ENCODE data around the gene PTGFRN. TPM values are rescaled to one million over a fixed set of nuclear protein-coding genes. Genes with fewer than 3 reads are reported as not detected.
"Not testable (repeated sequence)": the region's sequence is repeated elsewhere in the genome, so short reads cannot be mapped to it uniquely, and the experiment has no call there.

The PTGFRN gene
- 10 to 100 TPM in 2 of 3 donors, 1 to 10 TPM in 1; 10.0 to 17.0 (median 15.5) TPM for total RNA-seq

DNA sequence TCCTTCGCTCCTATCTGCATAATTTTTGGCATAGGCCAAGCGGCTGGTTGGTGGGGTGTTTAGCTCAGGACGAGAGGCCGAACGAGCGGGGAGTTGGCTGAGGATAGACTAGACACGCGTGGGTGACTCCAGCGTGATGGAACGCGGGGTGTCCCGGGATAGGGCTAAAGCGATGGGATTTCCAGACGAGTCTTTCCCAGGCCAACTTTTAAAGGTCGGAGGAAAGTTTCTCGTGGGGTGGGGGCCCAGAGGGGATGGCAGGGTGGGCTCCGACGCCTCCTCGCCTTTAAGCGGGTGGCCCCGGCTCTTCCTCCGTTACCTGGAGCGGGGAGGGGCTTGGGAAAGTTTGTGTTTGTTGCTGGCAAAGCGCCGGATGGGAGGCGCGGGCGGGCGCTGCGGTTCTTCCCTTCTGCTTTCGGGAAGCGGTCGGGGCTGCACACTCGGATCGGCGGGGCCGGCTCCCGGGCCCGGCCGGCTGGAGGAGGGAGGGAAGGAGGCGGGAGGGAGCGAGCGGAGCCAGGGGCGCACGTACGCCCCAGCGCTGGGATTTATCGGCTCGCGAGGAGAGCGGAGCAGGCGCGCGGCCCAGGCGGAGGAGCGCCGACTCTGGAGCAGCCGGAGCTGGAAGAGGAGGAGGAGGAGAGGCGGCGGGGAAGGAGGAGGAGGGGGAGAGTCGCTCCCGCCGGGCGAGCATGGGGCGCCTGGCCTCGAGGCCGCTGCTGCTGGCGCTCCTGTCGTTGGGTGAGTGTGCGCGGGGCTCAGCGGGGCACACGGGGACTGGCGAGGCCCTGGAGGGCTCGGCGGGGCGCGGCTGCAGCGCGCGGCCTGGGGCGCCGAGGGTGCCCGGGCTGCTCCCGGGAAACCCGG is at the start of gene PTGFRN:
PTGFRN (plus strand) TSS at position 405 of the 867 bp plus-strand sequence; CDS start at position 693, 288 bp downstream.
- H3K9me3 Mint-ChIP-seq: no peaks in the 10 kb centered on the region
- peak within 1 kb of the TSS; percentile 82 for H3K4me3 Mint-ChIP-seq
- peaks cover 6% of the 10 kb centered on the region for H3K4me1 Mint-ChIP-seq (ENCODE audit: low read depth)
- no peaks in the 10 kb centered on the region for H3K36me3 Mint-ChIP-seq (ENCODE audit: insufficient read depth)
- DNase-seq (peak; percentile 14), ATAC-seq (peak; percentile 79 to 82)
- peaks cover 5% of the 10 kb centered on the region for H3K27me3 Mint-ChIP-seq (ENCODE audit: low read depth)

DNA sequence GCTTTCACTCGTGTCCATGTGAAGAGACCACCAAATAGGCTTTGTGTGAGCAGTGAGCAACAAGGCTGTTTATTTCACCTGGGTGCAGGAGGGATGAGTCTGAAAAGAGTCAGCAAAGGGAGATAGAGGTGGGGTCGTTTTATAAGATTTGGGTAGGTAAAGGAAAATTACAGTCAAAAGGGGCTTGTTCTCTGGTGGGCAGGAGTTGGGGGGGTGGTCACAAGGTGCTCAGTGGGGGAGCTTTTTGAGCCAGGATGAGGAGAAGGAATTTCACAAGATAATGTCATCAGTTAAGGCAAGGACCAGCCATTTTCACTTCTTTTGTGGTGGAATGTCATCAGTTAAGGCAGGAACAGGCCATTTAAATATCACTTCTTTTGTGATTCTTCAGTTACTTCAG is 49.5 kb upstream of the PTGFRN start:
- H3K27me3 Mint-ChIP-seq (ENCODE audit: low read depth); H3K9me3 Mint-ChIP-seq; H3K4me3 Mint-ChIP-seq; H3K4me1 Mint-ChIP-seq (ENCODE audit: low read depth); DNase-seq; ATAC-seq; H3K36me3 Mint-ChIP-seq (ENCODE audit: insufficient read depth): not testable (repeated sequence)

DNA sequence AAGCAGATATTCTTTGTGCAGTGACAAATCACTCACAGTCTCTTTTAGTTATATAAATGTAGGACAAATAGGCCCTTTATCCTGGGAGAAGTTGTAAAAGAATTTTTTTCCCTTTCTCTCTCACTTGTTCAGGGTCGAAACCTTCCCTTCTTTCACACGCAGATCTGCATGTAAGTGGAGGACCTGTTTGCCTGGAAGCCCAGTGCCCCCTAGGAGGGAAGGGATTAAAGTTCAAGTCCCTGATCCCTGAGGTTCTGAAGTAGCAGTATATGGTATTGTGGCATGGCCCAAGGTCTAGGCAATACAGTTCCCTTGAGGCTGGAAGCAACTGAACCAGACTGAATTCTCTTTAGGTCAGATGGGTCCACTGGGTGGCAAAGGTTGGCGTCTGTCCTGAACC is 48.6 kb upstream of the PTGFRN start:
- H3K4me3 Mint-ChIP-seq: no peak overlapping the region
- no peaks in the 10 kb centered on the region for H3K9me3 Mint-ChIP-seq
- no peaks in the 10 kb centered on the region for H3K4me1 Mint-ChIP-seq (ENCODE audit: low read depth)
- no peaks in the 10 kb centered on the region for H3K27me3 Mint-ChIP-seq (ENCODE audit: low read depth)
- H3K36me3 Mint-ChIP-seq (ENCODE audit: insufficient read depth): no peaks in the 10 kb centered on the region
- DNase-seq (no peak), ATAC-seq (no peak)

DNA sequence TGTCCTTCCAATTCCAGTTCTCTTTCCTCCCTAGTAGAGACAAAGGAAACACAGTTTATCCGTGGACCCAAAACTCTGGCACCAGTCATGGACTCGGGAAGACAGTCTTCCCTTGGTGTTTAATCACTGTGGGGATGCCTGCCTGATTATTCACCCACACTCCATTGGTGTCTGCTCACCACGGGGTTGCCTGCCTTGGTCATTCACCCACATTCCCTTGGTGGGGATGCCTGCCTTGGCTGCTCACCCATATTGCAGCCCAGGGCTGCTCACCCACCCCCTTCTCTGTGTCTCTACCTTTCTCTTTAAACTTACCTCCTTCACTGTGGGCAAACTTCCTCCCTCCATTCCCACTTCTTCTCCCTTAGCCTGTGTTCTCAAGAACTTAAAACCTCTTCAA is 46.7 kb upstream of the PTGFRN start:
- not testable (repeated sequence) for H3K27me3 Mint-ChIP-seq (ENCODE audit: low read depth); H3K4me3 Mint-ChIP-seq; H3K36me3 Mint-ChIP-seq (ENCODE audit: insufficient read depth); ATAC-seq; DNase-seq; H3K9me3 Mint-ChIP-seq; H3K4me1 Mint-ChIP-seq (ENCODE audit: low read depth)

DNA sequence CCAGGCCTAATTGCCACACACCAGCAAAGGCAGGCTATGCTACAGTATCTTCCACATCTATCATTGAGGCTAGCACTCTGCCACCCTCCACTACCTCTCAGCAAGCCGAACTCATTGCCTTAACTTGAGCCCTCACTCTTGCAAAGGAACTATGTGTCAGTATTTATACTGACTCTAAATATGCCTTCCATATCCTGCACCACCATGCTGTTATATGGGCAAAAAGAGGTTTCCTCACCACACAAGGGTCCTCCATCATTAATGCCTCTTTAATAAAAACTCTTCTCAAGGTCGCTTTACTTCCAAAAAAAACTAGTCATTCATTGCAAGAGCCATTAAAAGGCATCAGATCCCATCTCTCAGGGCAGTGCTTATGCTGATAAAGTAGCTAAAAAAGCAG is 43.2 kb upstream of the PTGFRN start:
- H3K4me3 Mint-ChIP-seq; ATAC-seq; H3K27me3 Mint-ChIP-seq (ENCODE audit: low read depth); H3K9me3 Mint-ChIP-seq; DNase-seq; H3K4me1 Mint-ChIP-seq (ENCODE audit: low read depth); H3K36me3 Mint-ChIP-seq (ENCODE audit: insufficient read depth): not testable (repeated sequence)

DNA sequence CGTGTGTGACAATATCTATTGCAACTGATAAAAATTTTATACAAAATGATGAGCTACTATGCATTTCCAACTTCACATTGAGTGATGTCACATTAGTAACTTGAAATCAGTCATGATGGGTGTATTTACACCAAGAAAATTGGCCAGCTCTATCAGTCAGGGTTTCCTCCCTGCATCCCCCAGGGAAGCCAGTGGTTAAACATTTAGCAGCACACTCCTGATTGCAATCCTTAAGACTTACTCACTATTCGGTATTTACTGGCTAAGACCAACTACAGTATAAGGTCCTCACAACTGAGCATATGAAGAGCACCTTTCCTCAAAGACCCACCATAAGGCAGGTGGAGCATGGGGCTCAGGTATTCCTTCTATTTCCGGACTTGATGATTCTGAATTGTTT is 41.3 kb upstream of the PTGFRN start:
- H3K4me1 Mint-ChIP-seq (ENCODE audit: low read depth): no peaks in the 10 kb centered on the region
- H3K36me3 Mint-ChIP-seq (ENCODE audit: insufficient read depth): no peaks in the 10 kb centered on the region
- H3K27me3 Mint-ChIP-seq (ENCODE audit: low read depth): peaks cover 4% of the 10 kb centered on the region
- DNase-seq (no peak), ATAC-seq (no peak)
- H3K4me3 Mint-ChIP-seq: no peak overlapping the region
- H3K9me3 Mint-ChIP-seq: no peaks in the 10 kb centered on the region

- Mint-ChIP-seq H3K36me3 (ENCODE audit: insufficient read depth) (no peaks in the 10 kb centered on the region), H3K4me1 (ENCODE audit: low read depth) (peaks cover 8% of the 10 kb centered on the region), H3K9me3 (no peaks in the 10 kb centered on the region), H3K4me3 (no peak overlapping the region), H3K27me3 (ENCODE audit: low read depth) (peaks cover 4% of the 10 kb centered on the region)
- DNase-seq (no peak), ATAC-seq (no peak)
These were observed 40.1 kb upstream of the PTGFRN start for GRCh38 chr1:116869611-116870010.

DNA sequence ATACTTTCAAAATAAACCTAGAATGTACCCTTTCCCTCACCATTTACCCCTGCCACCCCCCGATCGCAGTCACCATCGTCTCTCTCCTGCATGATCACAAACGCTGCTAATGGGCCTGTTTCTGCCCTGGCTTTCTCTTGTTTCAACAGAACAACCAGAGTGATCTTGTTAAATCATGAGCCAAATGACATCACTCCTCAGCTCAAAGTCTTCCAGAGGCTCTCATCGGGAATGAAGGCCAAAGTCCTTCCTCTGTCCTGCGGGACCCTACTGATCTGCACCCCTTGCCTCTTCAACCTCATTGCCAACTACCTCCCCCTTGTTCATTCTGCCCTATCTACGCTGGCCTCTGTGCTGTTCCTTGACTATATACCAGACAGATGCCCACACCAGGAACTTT is 39.4 kb upstream of the PTGFRN start:
- Mint-ChIP-seq H3K36me3 (ENCODE audit: insufficient read depth) (no peaks in the 10 kb centered on the region), H3K4me3 (no peak overlapping the region), H3K27me3 (ENCODE audit: low read depth) (peaks cover 4% of the 10 kb centered on the region), H3K4me1 (ENCODE audit: low read depth) (peaks cover 9% of the 10 kb centered on the region), H3K9me3 (no peaks in the 10 kb centered on the region)
- ATAC-seq (no peak), DNase-seq (no peak)

DNA sequence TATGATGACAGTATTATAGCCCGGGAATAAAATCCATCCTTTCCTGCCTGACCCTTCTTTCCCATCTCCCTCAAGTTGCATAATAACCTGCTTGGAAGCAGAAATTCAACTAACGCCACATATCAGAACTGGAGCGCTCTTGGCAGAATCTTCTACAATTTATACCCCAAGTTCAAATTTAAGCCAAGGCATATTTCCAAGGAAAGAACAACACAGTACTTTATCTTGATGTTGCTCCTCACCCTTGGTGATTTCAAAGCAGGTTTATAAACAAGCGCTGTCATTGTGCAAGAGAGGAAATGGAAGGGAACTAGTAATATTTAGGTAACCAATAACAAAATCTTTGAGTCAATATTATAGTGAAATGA is 38.0 kb upstream of the PTGFRN start:
- H3K9me3 Mint-ChIP-seq: no peaks in the 10 kb centered on the region
- peaks cover 13% of the 10 kb centered on the region for H3K4me1 Mint-ChIP-seq (ENCODE audit: low read depth)
- peaks cover 4% of the 10 kb centered on the region for H3K27me3 Mint-ChIP-seq (ENCODE audit: low read depth)
- DNase-seq (no peak), ATAC-seq (no peak)
- no peak overlapping the region for H3K4me3 Mint-ChIP-seq
- H3K36me3 Mint-ChIP-seq (ENCODE audit: insufficient read depth): no peaks in the 10 kb centered on the region

DNA sequence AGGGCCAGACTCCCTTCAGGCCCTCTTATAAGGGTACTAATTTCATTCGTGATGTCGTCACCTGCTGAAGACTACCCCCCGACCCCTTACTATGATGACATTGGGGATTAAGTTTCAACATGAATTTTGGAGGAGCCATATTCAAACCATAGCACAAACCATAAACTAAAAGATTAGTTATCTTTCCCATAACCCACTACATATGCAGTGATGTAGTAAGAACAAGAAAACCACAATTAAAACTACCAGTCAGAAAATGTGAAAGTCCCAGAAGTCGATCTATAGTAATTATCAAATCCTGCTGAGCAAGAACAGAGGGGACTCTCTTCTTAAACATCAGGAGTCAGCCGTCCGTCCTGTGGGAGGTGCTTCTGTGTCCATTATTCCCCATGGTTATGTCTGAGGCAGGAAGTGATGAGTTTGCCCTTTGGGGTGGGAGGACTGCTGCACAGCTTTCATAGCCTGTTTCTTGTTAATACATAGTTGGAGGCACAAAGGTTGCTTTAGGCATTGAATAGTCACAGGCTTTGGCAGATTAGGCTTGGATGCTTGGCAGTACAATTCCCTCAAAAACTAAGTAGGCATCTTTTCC is 35.9 kb upstream of the PTGFRN start:
- Mint-ChIP-seq H3K4me3 (no peak overlapping the region), H3K4me1 (ENCODE audit: low read depth) (peaks cover 13% of the 10 kb centered on the region), H3K9me3 (no peaks in the 10 kb centered on the region), H3K36me3 (ENCODE audit: insufficient read depth) (no peaks in the 10 kb centered on the region), H3K27me3 (ENCODE audit: low read depth) (peaks cover 4% of the 10 kb centered on the region)
- peak; percentile 53 to 70 for ATAC-seq
- DNase-seq: no peak

DNA sequence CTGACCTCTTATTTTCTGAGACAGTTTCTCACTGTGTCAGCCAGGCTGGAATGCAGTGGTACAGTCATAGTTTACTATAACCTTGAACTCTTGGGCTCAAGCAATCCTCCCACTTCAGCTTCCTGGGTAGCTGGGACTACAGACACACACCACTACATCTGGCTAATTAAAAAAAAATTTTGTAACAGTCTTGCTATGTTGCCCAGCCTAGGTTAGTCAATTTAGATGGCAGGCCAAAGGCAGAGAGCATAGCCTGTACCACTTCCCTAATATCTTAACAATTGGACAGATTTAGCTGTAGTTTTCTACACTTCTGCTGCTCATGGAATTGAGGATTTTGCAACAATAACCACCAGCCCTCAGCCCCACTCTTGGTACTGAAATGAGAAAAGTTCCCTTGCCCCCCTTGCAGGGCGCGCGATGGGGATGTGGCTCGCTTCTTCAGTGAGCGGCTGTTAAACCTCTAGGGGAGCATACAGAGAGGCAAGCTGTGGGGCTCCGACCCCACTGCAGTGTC is 34.9 kb upstream of the PTGFRN start:
- peaks cover 4% of the 10 kb centered on the region for H3K27me3 Mint-ChIP-seq (ENCODE audit: low read depth)
- H3K4me3 Mint-ChIP-seq: no peak overlapping the region
- peaks cover 13% of the 10 kb centered on the region for H3K4me1 Mint-ChIP-seq (ENCODE audit: low read depth)
- DNase-seq: no peak
- H3K9me3 Mint-ChIP-seq: no peaks in the 10 kb centered on the region
- H3K36me3 Mint-ChIP-seq (ENCODE audit: insufficient read depth): no peaks in the 10 kb centered on the region
- ATAC-seq: no peak

GRCh38 chr1:116875391-116875790 is 34.3 kb upstream of the PTGFRN start:
- ATAC-seq (no peak), DNase-seq (no peak)
- Mint-ChIP-seq H3K9me3 (no peaks in the 10 kb centered on the region), H3K4me3 (no peak overlapping the region), H3K4me1 (ENCODE audit: low read depth) (peaks cover 13% of the 10 kb centered on the region), H3K27me3 (ENCODE audit: low read depth) (peaks cover 2% of the 10 kb centered on the region), H3K36me3 (ENCODE audit: insufficient read depth) (no peaks in the 10 kb centered on the region)

DNA sequence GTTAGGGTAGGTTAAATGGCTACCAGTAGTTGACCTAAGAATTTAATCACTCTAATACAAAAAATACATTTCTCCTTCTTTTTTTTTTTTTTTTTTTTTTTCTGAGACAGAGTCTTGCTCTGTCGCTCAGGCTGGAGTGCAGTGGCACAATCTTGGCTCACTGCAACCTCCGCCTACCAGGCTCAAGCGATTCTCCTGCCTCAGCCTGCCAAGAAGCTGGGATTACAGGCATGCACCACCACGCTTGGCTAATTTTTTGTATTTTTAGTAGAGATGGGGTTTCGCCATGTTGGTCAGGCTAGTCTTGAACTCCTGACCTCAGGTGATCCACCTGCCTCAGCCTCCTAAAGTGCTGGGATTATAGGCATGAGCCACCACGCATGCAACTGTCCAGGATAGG is 33.8 kb upstream of the PTGFRN start:
- peaks cover 13% of the 10 kb centered on the region for H3K4me1 Mint-ChIP-seq (ENCODE audit: low read depth)
- not testable (repeated sequence) for H3K27me3 Mint-ChIP-seq (ENCODE audit: low read depth); H3K4me3 Mint-ChIP-seq; H3K36me3 Mint-ChIP-seq (ENCODE audit: insufficient read depth); DNase-seq; ATAC-seq; H3K9me3 Mint-ChIP-seq

DNA sequence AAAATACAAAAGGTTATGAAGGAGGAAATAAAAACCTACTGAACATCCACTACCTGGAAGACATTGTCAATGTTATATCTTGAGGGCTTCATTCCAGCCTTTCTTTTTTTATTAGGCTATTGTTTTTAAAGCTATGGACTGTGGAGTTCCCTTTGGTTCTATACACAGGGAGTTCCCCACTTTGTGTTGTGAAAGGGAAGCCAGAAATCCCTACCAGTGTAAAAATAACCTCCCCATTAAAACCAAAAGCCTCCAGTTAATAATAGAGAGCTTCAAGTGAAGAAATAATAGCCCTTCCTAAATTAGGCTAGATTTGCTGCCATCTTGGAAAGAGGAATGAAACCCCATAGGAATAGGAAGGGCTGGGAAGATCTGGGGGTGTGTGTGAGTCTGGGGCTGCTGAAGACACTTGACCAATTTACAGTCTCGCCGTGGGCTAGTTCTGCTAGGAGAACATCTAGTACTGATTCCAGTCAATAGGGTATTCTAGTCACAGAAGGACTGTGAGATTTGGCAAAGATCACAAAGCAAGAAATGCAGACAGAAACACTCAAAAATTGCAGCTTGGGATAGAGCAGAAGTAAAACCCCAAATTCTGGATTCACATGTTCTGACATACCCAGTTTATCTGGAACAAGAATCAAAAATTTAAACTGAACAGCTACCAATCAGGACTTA is 32.4 kb upstream of the PTGFRN start:
- H3K27me3 Mint-ChIP-seq (ENCODE audit: low read depth): no peaks in the 10 kb centered on the region
- peaks cover 17% of the 10 kb centered on the region for H3K4me1 Mint-ChIP-seq (ENCODE audit: low read depth)
- H3K9me3 Mint-ChIP-seq: no peaks in the 10 kb centered on the region
- ATAC-seq (no peak), DNase-seq (no peak)
- H3K4me3 Mint-ChIP-seq: no peak overlapping the region
- H3K36me3 Mint-ChIP-seq (ENCODE audit: insufficient read depth): no peaks in the 10 kb centered on the region
